Osteoblast (primary cell): Measurements from ENCODE around the gene SLC37A1. TPM values are rescaled to one million over a fixed set of nuclear protein-coding genes. Genes with fewer than 3 reads are reported as not detected.

Experiments
- DNase-seq: peaks from one replicate; pipeline ENCODE4 v3.0.0; 2011; ENCODE audit warnings: low spot score, mixed read lengths; ENCODE audit not compliant: insufficient read length; ENCODE audit errors: missing footprints
- H2AFZ ChIP-seq: 2 replicates; pipeline ENCODE4 v1.6.0; 2011; ENCODE audit warnings: mild to moderate bottlenecking, low read length
- H3K27ac ChIP-seq: 2 replicates; pipeline ENCODE4 v1.5.1; 2011; ENCODE audit warnings: mild to moderate bottlenecking, low read depth, low read length, moderate library complexity
- H3K27me3 ChIP-seq: 2 replicates; pipeline ENCODE4 v1.6.0; 2012; ENCODE audit warnings: mild to moderate bottlenecking, control low read depth, inconsistent platforms, low read length, moderate library complexity; ENCODE audit not compliant: insufficient read depth
- H3K36me3 ChIP-seq: 2 replicates; pipeline ENCODE4 v1.5.1; 2011; ENCODE audit warnings: mild to moderate bottlenecking, low read length, control low read depth, moderate library complexity; ENCODE audit not compliant: insufficient read depth
- H3K4me1 ChIP-seq: 2 replicates; pipeline ENCODE4 v1.5.1; 2011; ENCODE audit warnings: mild to moderate bottlenecking, low read length, control low read depth, moderate library complexity; ENCODE audit not compliant: insufficient read depth
- H3K4me2 ChIP-seq: 2 replicates; pipeline ENCODE4 v1.6.0; 2011; ENCODE audit warnings: mild to moderate bottlenecking, low read length; ENCODE audit not compliant: insufficient read depth
- H3K4me3 ChIP-seq: fragments of 200-600 bp; sonication (generic); 3 replicates; pipeline ENCODE4 v1.5.1; 2012; ENCODE audit warnings: mild to moderate bottlenecking, low read length, inconsistent platforms; ENCODE audit not compliant: insufficient read depth
- H3K79me2 ChIP-seq: 2 replicates; pipeline ENCODE4 v1.6.0; 2012; ENCODE audit warnings: mild to moderate bottlenecking, low read length, control low read depth, inconsistent platforms; ENCODE audit not compliant: insufficient read depth
- H3K9me3 ChIP-seq: 2 replicates; pipeline ENCODE4 v1.5.1; 2011; ENCODE audit warnings: low read depth, low read length, control low read depth
- H4K20me1 ChIP-seq: 2 replicates; pipeline ENCODE4 v1.6.0; 2012; ENCODE audit warnings: mild to moderate bottlenecking, low read length, control low read depth; ENCODE audit not compliant: insufficient read depth
- total RNA-seq: library from RNA; depleted of rRNA; stranded (reverse); fragments of >200 nt; gene quantifications from 2 replicates; pipeline ENCODE4 v1.2.3, GENCODE V29; 2012
- TF ChIP-seq, protein P1 (sequence below): IDR thresholded peaks from 2 replicates; pipeline ENCODE4 v1.5.1; 2011; ENCODE audit warnings: mild to moderate bottlenecking, low read depth, low read length, moderate library complexity; ENCODE audit errors: extremely low read depth

Gene SLC37A1
- total RNA-seq, 1 donor = 6.9 TPM

DNA sequence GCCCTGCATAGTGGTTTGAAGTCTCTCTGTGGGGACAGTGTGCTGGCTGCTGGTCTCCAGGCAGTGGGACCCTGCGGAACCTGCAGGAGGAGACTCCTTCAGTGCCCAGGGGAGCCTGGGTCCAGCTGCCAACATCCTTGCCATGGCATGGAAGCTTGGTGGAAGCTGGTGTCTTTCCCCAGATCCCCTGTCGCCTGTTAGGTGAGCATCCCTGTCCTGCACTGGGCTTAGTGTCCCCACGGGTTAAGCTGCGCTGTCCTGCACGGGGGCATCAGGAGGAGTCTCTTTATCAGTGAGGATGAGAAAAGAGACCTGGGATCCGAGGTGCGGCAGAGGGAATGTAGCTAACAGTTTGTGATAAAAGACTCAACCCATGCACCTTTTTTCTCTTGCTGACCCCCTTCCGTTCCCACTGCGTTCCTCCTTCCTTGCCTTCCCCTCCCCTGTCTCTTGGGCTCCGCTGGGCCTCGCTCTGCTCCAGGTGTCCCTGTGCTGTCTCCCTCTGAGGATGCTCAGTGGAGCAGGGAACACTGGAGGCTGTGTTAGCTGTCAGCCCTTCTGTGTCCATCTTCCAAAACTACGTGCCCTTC lies 59.3 kb downstream of the SLC37A1 start:
- TF ChIP-seq, protein P1, sequence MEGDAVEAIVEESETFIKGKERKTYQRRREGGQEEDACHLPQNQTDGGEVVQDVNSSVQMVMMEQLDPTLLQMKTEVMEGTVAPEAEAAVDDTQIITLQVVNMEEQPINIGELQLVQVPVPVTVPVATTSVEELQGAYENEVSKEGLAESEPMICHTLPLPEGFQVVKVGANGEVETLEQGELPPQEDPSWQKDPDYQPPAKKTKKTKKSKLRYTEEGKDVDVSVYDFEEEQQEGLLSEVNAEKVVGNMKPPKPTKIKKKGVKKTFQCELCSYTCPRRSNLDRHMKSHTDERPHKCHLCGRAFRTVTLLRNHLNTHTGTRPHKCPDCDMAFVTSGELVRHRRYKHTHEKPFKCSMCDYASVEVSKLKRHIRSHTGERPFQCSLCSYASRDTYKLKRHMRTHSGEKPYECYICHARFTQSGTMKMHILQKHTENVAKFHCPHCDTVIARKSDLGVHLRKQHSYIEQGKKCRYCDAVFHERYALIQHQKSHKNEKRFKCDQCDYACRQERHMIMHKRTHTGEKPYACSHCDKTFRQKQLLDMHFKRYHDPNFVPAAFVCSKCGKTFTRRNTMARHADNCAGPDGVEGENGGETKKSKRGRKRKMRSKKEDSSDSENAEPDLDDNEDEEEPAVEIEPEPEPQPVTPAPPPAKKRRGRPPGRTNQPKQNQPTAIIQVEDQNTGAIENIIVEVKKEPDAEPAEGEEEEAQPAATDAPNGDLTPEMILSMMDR = no peak
- Histone ChIP-seq H3K4me3 (no peak overlapping the region), H2AFZ (no peak overlapping the region), H3K79me2 (no peaks in the 10 kb centered on the region), H3K4me2 (no peak overlapping the region), H4K20me1 (no peaks in the 10 kb centered on the region), H3K36me3 (no peaks in the 10 kb centered on the region), H3K27ac (no peak overlapping the region), H3K4me1 (no peaks in the 10 kb centered on the region), H3K27me3 (no peaks in the 10 kb centered on the region), H3K9me3 (no peaks in the 10 kb centered on the region)
- peak; percentile 58 for DNase-seq

- Histone ChIP-seq H4K20me1 (no peaks in the 10 kb centered on the region), H3K27me3 (no peaks in the 10 kb centered on the region), H3K4me1 (no peaks in the 10 kb centered on the region), H3K27ac (no peak overlapping the region), H2AFZ (no peak overlapping the region), H3K4me3 (no peak overlapping the region), H3K79me2 (no peaks in the 10 kb centered on the region), H3K36me3 (no peaks in the 10 kb centered on the region), H3K4me2 (no peak overlapping the region), H3K9me3 (no peaks in the 10 kb centered on the region)
- peak; percentile 86 for DNase-seq
- TF ChIP-seq, protein P1 = peak; percentile 48
Observed at GRCh38 chr21:42574234-42575027, 60.8 kb downstream of the SLC37A1 start.

GRCh38 chr21:42575111-42575510 lies 61.5 kb downstream of the SLC37A1 start:
- H2AFZ ChIP-seq = no peak overlapping the region
- no peaks in the 10 kb centered on the region for H4K20me1 ChIP-seq
- H3K36me3 ChIP-seq = no peaks in the 10 kb centered on the region
- H3K9me3 ChIP-seq = no peaks in the 10 kb centered on the region
- H3K4me3 ChIP-seq = no peak overlapping the region
- no peaks in the 10 kb centered on the region for H3K4me1 ChIP-seq
- TF ChIP-seq, protein P1 = no peak
- no peaks in the 10 kb centered on the region for H3K79me2 ChIP-seq
- no peak overlapping the region for H3K4me2 ChIP-seq
- peak; percentile 56 for DNase-seq
- H3K27me3 ChIP-seq = no peaks in the 10 kb centered on the region
- no peak overlapping the region for H3K27ac ChIP-seq

GRCh38 chr21:42576639-42577038 lies 63.0 kb downstream of the SLC37A1 start:
- no peak overlapping the region for H3K27ac ChIP-seq
- no peak overlapping the region for H3K4me3 ChIP-seq
- TF ChIP-seq, protein P1 = no peak
- DNase-seq = peak; percentile 17
- H3K36me3 ChIP-seq = no peaks in the 10 kb centered on the region
- no peak overlapping the region for H2AFZ ChIP-seq
- no peak overlapping the region for H3K4me2 ChIP-seq
- no peaks in the 10 kb centered on the region for H3K79me2 ChIP-seq
- no peaks in the 10 kb centered on the region for H3K9me3 ChIP-seq
- H3K4me1 ChIP-seq = no peaks in the 10 kb centered on the region
- H4K20me1 ChIP-seq = no peaks in the 10 kb centered on the region
- no peaks in the 10 kb centered on the region for H3K27me3 ChIP-seq
